ENCODE measurements around the gene TEX29. TPM values are rescaled to one million over a fixed set of nuclear protein-coding genes. Genes with fewer than 3 reads are reported as not detected.

The TEX29 gene
- polyA plus RNA-seq, 1 donor from 2014 or later: not detected

DNA sequence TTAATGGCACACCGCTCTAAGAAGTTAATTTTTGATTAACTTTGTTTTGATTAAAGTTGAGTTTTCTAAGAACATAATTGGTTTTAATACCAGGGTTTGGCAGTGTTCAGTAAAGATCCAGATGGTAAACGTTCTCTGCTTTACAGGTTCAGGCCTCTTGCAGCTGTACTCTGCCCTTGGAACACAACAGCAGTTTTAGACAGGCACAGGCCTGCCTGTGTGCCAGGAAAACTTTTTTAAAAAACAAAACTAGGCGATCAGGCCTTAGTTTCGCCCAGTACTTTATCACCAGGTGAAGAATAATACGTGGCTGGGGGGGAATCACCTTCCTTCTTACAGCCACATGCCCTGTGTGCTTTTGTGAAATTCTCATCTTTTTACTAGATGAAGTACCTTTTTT lies 38.0 kb upstream of the TEX29 start:
- Histone ChIP-seq H3K9ac (ENCODE audit: low read length) (no peak overlapping the region), H3K4me2 (ENCODE audit: low read length) (no peak overlapping the region), H3K9me3 (ENCODE audit: low read length) (no peaks in the 10 kb centered on the region), H4K20me1 (ENCODE audit: insufficient read depth) (no peaks in the 10 kb centered on the region), H3K27ac (ENCODE audit: low read length) (no peak overlapping the region), H3K27me3 (ENCODE audit: insufficient read depth, low read depth, low read length) (no peaks in the 10 kb centered on the region), H3K79me2 (replicated peaks; ENCODE audit: insufficient read depth, low read length) (no peaks in the 10 kb centered on the region), H3K4me3 (ENCODE audit: low read length) (no peak overlapping the region), H3K36me3 (ENCODE audit: insufficient read depth, low read length) (peaks cover 8% of the 10 kb centered on the region), H2AFZ (ENCODE audit: low read depth, low read length) (no peak overlapping the region), H3F3A (ENCODE audit: insufficient read depth, low read length, poor library complexity, severe bottlenecking) (no peaks in the 10 kb centered on the region), H3K9me2 (ENCODE audit: insufficient read depth, low read length) (no peaks in the 10 kb centered on the region)
- TF ChIP-seq SMC3 (conservative IDR thresholded peaks at IDR 0.05; ENCODE audit: poor library complexity): no peak
- TF ChIP-seq MXI1 (conservative IDR thresholded peaks at IDR 0.05; ENCODE audit: poor library complexity, severe bottlenecking): no peak
- no peak for TF ChIP-seq POLR2AphosphoS5 (IDR thresholded peaks at IDR 0.05)
- TF ChIP-seq, protein P1, sequence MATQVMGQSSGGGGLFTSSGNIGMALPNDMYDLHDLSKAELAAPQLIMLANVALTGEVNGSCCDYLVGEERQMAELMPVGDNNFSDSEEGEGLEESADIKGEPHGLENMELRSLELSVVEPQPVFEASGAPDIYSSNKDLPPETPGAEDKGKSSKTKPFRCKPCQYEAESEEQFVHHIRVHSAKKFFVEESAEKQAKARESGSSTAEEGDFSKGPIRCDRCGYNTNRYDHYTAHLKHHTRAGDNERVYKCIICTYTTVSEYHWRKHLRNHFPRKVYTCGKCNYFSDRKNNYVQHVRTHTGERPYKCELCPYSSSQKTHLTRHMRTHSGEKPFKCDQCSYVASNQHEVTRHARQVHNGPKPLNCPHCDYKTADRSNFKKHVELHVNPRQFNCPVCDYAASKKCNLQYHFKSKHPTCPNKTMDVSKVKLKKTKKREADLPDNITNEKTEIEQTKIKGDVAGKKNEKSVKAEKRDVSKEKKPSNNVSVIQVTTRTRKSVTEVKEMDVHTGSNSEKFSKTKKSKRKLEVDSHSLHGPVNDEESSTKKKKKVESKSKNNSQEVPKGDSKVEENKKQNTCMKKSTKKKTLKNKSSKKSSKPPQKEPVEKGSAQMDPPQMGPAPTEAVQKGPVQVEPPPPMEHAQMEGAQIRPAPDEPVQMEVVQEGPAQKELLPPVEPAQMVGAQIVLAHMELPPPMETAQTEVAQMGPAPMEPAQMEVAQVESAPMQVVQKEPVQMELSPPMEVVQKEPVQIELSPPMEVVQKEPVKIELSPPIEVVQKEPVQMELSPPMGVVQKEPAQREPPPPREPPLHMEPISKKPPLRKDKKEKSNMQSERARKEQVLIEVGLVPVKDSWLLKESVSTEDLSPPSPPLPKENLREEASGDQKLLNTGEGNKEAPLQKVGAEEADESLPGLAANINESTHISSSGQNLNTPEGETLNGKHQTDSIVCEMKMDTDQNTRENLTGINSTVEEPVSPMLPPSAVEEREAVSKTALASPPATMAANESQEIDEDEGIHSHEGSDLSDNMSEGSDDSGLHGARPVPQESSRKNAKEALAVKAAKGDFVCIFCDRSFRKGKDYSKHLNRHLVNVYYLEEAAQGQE (IDR thresholded peaks at IDR 0.05; ENCODE audit: borderline replicate concordance): no peak
- no peak for TF ChIP-seq EP300 (conservative IDR thresholded peaks at IDR 0.05; ENCODE audit: poor library complexity, severe bottlenecking)
- TF ChIP-seq RAD21 (conservative IDR thresholded peaks at IDR 0.05): no peak
- no peak for TF ChIP-seq EZH2 (IDR thresholded peaks at IDR 0.05; ENCODE audit: borderline replicate concordance, insufficient read depth, low read length, poor library complexity, severe bottlenecking)
- TF ChIP-seq, protein P2, sequence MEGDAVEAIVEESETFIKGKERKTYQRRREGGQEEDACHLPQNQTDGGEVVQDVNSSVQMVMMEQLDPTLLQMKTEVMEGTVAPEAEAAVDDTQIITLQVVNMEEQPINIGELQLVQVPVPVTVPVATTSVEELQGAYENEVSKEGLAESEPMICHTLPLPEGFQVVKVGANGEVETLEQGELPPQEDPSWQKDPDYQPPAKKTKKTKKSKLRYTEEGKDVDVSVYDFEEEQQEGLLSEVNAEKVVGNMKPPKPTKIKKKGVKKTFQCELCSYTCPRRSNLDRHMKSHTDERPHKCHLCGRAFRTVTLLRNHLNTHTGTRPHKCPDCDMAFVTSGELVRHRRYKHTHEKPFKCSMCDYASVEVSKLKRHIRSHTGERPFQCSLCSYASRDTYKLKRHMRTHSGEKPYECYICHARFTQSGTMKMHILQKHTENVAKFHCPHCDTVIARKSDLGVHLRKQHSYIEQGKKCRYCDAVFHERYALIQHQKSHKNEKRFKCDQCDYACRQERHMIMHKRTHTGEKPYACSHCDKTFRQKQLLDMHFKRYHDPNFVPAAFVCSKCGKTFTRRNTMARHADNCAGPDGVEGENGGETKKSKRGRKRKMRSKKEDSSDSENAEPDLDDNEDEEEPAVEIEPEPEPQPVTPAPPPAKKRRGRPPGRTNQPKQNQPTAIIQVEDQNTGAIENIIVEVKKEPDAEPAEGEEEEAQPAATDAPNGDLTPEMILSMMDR (IDR thresholded peaks at IDR 0.05; ENCODE audit: poor library complexity, severe bottlenecking): no peak
- no peak for TF ChIP-seq TAF1 (IDR thresholded peaks at IDR 0.05; ENCODE audit: low read depth)

DNA sequence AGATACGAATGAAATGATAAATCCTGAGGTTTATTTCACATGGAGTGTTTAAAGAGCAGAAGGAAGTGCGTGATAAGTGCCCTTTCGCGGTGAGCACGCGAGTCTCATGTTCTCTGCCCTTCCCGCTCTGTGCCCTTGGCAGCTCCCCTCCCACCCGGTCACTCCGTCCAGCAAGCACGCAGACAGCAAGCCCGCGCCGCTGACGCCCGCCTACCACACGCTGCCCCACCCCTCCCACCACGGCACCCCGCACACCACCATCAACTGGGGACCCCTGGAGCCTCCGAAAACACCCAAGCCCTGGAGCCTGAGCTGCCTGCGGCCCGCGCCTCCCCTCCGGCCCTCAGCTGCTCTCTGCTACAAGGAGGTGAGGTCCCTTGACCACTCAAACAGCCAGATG lies 37.4 kb upstream of the TEX29 start:
- H2AFZ ChIP-seq (ENCODE audit: low read depth, low read length): no peak overlapping the region
- no peaks in the 10 kb centered on the region for H3K9me2 ChIP-seq (ENCODE audit: insufficient read depth, low read length)
- peaks cover 12% of the 10 kb centered on the region for H3K36me3 ChIP-seq (ENCODE audit: insufficient read depth, low read length)
- no peak overlapping the region for H3K9ac ChIP-seq (ENCODE audit: low read length)
- no peaks in the 10 kb centered on the region for H3K79me2 ChIP-seq (replicated peaks; ENCODE audit: insufficient read depth, low read length)
- TF ChIP-seq, protein P1 (IDR thresholded peaks at IDR 0.05; ENCODE audit: borderline replicate concordance): no peak
- TF ChIP-seq TAF1 (IDR thresholded peaks at IDR 0.05; ENCODE audit: low read depth) (no peak), EZH2 (IDR thresholded peaks at IDR 0.05; ENCODE audit: borderline replicate concordance, insufficient read depth, low read length, poor library complexity, severe bottlenecking) (no peak), EP300 (conservative IDR thresholded peaks at IDR 0.05; ENCODE audit: poor library complexity, severe bottlenecking) (no peak), MXI1 (conservative IDR thresholded peaks at IDR 0.05; ENCODE audit: poor library complexity, severe bottlenecking) (no peak), RAD21 (conservative IDR thresholded peaks at IDR 0.05) (no peak), POLR2AphosphoS5 (IDR thresholded peaks at IDR 0.05) (no peak), SMC3 (conservative IDR thresholded peaks at IDR 0.05; ENCODE audit: poor library complexity) (no peak)
- TF ChIP-seq, protein P2 (IDR thresholded peaks at IDR 0.05; ENCODE audit: poor library complexity, severe bottlenecking): no peak
- H3K4me3 ChIP-seq (ENCODE audit: low read length): no peak overlapping the region
- H3K27me3 ChIP-seq (ENCODE audit: insufficient read depth, low read depth, low read length): no peaks in the 10 kb centered on the region
- no peak overlapping the region for H3K4me2 ChIP-seq (ENCODE audit: low read length)
- no peaks in the 10 kb centered on the region for H3K9me3 ChIP-seq (ENCODE audit: low read length)
- H3K27ac ChIP-seq (ENCODE audit: low read length): no peak overlapping the region
- H4K20me1 ChIP-seq (ENCODE audit: insufficient read depth): no peaks in the 10 kb centered on the region
- H3F3A ChIP-seq (ENCODE audit: insufficient read depth, low read length, poor library complexity, severe bottlenecking): no peaks in the 10 kb centered on the region
